Mesenteric fat pad (tissue), 1 donor: ENCODE data around the gene COL18A1. TPM values are rescaled to one million over a fixed set of nuclear protein-coding genes. Genes with fewer than 3 reads are reported as not detected.
"Not testable (repeated sequence)": the region's sequence is repeated elsewhere in the genome, so short reads cannot be mapped to it uniquely, and the experiment has no call there.

Experiments used
- DNase-seq: peaks from one replicate; pipeline ENCODE4 v3.0.0-alpha.2; 2020; ENCODE audit warnings: low spot score
- total RNA-seq: library from RNA; stranded (reverse); fragmentation: NEBNext Ultra II Directional; extraction: Animal tissue kit (Norgen Biotek cat#: 25700); gene quantifications from one replicate; pipeline ENCODE4 v1.2.1, GENCODE V29; 2021
- donor health status: DM: yes; HTN: yes; CAD: no.

COL18A1 gene
- total RNA-seq, 1 donor from 2014 or later: 79.8 TPM

- no peak for DNase-seq
These were observed 97.6 kb downstream of the COL18A1 start for GRCh38 chr21:45502600-45502999.

DNA sequence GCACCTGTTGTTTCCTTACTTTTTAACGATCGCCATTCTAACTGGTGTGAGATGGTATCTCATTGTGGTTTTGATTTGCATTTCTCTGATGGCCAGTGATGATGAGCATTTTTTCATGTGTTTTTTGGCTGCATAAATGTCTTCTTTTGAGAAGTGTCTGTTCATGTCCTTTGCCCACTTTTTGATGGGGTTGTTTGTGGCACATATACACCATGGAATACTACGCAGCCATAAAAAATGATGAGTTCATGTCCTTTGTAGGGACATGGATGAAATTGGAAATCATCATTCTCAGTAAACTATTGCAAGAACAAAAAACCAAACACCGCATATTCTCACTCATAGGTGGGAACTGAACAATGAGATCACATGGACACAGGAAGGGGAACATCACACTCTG lies 98.3 kb downstream of the COL18A1 start:
- not testable (repeated sequence) for DNase-seq

DNA sequence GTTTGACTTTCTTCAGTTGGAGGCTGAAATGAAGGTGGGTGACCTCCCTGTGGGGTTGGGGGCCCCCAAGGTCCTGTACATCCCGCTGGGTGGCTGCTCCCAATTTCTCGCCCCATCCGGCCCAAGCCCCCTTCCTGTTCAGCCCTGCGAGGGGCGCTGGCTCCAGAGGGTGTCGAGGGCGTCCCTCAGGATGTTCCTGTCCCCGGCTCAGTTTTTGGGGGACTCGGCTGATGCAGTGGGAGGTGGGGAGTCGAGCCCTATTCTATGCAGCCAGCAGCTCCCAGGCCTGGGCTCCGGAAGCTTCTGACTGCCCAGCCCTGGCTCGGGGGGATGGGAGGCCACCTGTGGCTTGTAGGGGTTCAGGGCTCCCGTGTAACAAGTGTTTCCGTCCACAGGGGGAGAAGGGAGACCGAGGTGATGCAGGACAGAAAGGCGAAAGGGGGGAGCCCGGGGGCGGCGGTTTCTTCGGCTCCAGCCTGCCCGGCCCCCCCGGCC lies 99.1 kb downstream of the COL18A1 start:
- DNase-seq: no peak

GRCh38 chr21:45504516-45505415 lies 99.8 kb downstream of the COL18A1 start:
- DNase-seq: no peak

- no peak for DNase-seq
These were observed 100.6 kb downstream of the COL18A1 start for GRCh38 chr21:45505416-45506021.

DNA sequence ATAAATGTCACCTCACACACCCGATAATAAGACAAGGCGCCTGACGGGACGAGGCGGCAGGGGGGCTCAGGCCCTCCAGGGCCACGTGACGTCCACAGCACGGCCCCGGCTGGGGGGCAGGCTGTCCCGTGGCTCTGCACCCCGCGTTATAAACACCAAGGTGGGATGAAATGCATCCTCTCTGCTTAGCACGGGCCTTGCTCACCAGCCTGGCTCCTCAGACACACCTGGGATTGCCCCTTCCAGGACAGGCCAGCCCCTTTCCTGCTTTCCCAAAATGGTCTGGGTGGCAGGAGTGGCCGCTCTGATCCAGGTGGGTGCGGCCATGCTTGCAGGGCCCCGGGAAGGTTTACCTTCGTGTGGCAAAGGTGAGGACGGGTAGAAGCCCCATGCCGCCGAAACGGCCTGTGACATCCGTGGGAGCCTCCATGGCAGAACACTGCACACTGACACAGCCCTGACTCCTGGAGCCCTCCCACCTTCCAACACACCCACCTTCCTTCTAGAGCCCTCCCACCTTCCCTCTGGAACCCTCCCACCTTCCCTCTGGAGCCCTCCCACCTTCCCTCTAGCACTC lies 101.4 kb downstream of the COL18A1 start:
- DNase-seq: no peak

- DNase-seq: no peak
These were observed 102.0 kb downstream of the COL18A1 start for GRCh38 chr21:45506836-45507522.

DNA sequence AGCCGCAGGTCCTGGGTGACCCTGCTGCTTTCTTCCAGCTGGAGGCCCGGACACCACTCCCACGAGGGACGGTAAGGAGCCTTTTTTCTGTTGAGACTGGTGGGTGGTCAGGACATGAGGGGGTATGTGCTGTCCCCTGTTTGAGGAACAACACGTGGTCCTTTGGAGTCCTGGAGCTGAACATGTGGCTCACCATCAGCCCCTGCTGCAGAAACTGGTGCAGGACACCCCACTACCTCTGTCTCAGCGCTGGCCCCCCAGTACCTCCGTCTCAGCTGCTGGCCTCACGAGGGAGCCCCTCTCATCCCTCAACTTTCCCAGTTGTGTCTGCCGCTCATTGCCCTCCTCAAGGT lies 102.5 kb downstream of the COL18A1 start:
- DNase-seq: no peak

- no peak for DNase-seq
These were observed 103.0 kb downstream of the COL18A1 start for GRCh38 chr21:45507888-45508508.

DNA sequence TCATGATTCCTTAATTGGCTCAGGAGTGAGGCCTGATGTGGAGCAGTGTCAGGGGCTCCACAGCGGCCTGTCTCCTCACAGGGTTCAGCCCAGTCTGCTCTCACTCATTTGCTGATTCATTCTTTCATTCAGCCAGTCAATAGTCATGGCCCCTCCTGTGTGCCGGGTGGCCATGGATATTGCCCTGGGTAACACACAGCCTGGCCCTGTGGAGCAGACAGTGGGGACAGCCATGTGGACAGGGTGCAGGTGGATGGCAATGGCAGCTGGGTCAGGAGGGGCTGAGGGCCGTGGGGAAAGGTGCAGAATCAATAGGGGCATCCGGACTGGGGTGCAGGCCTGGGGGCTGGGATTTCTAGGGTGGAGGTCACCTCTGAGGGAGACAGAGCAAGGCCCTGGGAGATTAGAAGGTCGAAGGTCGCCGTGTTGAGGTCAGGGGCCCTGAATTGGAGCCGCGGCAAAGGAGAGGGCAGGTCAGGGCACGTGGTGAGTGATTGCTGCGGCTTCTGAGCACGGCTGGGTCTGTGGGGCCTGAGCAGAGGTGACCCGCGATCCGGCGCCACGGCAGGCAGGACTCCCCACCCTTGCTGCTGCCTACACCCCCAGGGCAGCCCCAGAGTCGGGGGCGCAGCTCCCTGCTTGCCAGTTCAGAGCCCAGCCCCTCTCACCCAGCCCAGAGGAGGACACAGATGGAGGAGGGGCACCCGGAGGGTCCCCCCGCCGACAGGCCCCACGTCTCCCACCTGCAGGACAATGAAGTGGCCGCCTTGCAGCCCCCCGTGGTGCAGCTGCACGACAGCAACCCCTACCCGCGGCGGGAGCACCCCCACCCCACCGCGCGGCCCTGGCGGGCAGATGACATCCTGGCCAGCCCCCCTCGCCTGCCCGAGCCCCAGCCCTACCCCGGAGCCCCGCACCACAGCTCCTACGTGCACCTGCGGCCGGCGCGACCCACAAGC lies 103.9 kb downstream of the COL18A1 start:
- DNase-seq: no peak

DNA sequence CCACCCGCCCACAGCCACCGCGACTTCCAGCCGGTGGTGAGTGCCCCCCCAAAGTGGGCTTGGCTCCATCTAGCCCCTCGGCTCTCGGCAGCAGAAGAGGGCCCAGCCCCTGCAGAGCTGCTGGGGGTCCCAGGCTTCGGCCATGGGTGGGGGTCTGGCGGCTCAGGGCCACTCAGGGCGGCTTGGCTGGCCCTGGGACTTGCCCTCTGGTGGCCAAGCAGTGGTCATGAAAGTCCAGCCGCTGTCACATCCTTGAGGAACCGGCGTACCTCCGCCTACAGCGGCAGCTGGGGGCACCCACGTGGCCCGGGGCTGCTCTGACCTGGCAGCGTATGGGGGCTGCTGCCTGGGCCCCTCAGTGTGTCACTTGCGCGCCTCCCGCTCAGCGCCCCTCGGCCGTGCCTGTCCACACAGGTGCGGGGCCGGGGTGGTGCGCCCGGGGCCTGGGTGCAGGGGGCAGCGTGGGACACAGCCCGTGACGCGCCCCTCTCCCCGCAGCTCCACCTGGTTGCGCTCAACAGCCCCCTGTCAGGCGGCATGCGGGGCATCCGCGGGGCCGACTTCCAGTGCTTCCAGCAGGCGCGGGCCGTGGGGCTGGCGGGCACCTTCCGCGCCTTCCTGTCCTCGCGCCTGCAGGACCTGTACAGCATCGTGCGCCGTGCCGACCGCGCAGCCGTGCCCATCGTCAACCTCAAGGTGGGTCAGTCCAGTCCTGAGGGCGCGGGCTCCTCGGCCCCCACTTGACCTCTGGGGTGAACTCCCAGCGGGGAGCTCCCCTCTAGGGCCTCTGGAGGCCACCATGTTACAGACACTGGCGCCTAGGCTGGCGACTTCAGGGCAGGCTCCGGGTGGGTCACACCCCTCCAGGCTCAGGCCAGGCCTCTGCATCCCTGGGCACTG lies 104.9 kb downstream of the COL18A1 start:
- no peak for DNase-seq

DNA sequence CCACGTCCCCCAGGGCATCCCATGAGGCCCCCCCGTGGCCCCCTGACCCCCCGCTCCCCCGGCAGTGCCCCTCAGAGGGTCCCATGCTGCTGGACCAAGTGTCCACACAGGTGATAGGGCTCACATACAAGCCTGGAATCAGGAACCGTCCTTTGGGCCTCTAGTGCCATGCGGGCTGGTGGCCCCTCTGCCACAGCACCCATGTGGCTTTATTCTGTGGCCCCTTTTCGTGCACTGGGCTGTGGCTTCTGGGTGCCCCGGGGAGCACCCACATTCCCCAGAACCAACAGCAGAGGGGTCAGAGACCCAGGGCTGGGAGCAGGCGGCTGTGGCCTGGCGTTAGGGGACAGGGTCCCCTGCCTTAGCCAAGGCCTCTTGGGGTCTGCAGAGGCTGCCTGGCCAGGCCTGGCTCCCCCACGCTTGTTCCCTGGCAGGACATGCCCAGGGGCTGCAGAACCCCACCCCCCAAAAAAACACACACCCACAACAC lies 105.5 kb downstream of the COL18A1 start:
- no peak for DNase-seq

DNA sequence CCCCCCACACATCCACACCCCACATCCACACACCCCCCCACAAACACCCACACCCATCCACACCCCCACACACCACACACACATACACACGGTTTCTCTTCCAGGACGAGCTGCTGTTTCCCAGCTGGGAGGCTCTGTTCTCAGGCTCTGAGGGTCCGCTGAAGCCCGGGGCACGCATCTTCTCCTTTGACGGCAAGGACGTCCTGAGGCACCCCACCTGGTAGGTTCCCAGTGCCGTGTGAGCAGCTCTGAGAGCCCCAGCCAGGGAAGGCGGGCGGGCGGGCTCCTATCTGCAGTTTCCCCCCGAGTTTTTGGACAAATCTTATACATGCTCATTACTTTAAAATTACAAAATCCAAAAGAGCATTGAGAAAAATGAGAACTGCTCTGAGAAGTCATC lies 106.0 kb downstream of the COL18A1 start:
- DNase-seq: no peak

DNA sequence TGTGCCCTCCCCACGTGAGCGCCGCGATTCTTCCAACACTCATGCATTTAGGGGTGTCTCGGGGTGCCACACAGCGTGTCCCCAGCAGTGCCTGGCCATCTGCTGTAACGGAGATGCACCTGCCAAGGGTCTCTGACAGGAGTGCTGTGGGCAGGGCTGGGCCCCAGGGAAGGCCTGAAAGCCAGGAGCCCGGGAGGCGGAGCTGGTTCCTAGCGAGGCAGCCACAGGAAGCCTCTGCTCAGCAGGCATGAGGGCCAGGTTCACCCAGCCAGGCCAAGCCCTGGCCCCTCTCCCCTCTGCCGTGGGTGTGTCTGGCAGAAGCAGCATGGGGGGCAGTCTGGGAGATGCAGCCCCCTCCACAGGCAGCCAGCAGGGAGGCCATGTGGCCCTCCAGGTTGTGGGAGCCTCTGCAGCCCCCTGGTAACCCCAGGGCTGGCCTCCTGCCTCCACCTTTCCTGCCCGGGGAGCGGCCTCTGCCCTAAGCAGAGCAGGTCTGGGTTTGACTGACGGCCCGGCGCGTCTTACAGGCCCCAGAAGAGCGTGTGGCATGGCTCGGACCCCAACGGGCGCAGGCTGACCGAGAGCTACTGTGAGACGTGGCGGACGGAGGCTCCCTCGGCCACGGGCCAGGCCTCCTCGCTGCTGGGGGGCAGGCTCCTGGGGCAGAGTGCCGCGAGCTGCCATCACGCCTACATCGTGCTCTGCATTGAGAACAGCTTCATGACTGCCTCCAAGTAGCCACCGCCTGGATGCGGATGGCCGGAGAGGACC lies 106.9 kb downstream of the COL18A1 start:
- no peak for DNase-seq

DNA sequence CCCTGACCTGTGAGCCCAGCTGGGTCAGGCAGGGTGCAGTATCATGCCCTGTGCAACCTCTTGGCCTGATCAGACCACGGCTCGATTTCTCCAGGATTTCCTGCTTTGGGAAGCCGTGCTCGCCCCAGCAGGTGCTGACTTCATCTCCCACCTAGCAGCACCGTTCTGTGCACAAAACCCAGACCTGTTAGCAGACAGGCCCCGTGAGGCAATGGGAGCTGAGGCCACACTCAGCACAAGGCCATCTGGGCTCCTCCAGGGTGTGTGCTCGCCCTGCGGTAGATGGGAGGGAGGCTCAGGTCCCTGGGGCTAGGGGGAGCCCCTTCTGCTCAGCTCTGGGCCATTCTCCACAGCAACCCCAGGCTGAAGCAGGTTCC lies 107.6 kb downstream of the COL18A1 start:
- no peak for DNase-seq

- DNase-seq: no peak
These were observed 108.2 kb downstream of the COL18A1 start for GRCh38 chr21:45513003-45513717.

- no peak for DNase-seq
These were observed 108.9 kb downstream of the COL18A1 start for GRCh38 chr21:45513741-45514310.
